GM18498 (cell line): ENCODE results near the gene PKHD1.
A peak's percentile ranks its signal among the peaks of the same experiment; 100 is the strongest.

ENCODE experiments used
- ATAC-seq: cut with Tn5 transposase; IDR thresholded peaks from one replicate; pipeline ENCODE4 v1.9.1; 2021; ENCODE audit warnings: mild to moderate bottlenecking, moderate library complexity; ENCODE audit not compliant: unreplicated experiment

Gene PKHD1

DNA sequence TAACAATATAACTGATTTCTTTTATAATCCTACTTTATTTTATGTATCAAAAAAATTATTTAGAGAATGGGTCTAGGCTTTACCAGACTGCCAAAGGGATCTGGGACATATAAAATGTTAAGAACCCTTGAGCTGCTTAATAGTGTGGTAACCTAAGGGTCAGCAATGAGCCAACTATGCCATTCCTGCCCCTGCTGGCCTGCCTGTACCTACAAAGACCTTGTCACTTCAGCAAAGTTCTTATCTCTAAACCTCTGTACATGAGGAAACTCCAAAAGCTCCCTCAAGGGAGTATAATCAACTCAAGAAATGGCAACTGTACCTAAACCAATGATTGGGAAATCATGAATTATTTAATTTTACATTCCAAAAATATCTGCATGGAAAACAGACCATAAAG, 266.9 kb downstream of the PKHD1 start:
- no peak for ATAC-seq

GRCh38 chr6:51818520-51819022, 268.8 kb downstream of the PKHD1 start:
- ATAC-seq, result no peak

DNA sequence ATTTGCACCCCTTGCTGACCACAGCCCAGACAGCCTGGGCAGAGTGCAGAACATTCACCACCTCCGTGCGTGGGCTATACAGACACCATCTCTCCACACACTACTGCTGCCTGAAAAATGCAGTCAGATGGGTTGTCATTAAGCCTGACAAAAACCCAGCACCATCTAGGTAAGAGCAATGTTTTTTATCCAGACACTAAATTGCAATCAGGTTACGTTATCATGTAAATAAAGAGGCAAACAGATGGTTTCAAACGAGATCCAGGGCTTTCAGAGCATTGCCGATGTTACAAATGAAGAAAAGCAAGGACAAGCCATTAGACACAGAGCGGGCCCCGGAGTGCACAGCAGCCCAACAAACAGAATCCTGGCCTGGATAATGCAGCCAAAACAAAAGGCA, 269.6 kb downstream of the PKHD1 start:
- ATAC-seq, result no peak

DNA sequence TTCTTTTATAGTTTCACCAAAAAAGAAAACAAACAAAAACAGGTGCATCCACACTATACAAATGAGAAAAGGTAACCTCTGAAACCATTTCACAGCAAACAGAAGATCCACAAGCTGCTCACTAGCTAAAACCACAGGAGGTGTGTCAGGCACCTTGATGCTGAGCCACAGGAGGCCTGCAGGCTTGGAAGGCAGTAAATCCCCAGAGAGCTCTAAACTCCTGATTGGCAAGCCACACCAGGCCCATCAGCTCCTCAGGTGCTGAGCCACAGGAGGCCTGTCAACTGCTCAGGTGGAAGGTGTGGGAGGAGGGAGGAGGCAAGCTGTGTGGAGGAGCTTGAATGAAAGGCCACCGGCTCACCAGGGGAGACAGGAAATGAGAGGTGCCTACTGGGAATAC, 273.0 kb downstream of the PKHD1 start:
- peak; percentile 65 for ATAC-seq

DNA sequence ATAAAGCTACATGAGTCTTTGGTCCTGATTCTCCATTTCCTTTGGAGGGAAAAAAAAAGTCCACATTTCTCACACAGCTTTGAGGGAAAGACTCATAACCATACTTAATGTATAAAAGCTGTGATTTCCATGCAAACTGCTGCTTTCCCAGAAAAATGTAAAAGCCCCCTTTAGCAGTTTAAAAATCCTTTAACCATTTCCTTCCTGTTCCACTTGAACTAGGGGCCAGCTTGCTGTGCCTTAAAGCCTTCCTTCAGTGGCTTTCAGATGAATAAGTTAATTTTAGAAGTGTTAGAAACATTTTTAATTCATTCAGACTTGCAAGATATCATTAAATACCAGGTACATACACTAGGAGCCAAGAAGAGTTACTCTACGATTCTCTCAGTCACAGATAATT, 273.5 kb downstream of the PKHD1 start:
- ATAC-seq, result no peak

GRCh38 chr6:51812231-51812630, 275.2 kb downstream of the PKHD1 start:
- ATAC-seq, result no peak

GRCh38 chr6:51805517-51805916, 281.9 kb downstream of the PKHD1 start:
- peak; percentile 94 for ATAC-seq

DNA sequence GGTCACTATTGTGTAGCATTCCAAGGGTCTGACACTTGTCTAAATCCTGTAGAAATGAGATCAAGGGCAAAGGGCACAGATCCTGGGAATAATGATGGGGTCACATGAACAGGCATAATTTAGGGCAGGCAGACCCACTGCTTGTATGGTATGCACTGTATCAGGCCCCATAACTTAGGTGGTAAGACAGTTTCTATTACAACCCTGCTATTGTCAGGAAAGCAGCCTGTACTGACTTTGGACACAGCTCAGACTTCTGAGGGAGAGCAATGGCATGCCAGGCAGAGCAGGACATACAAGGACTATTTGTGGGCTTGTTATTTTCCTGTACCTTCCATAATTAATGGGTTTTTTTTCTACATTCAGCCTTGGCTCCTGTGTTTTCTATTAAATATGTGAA, 286.8 kb downstream of the PKHD1 start:
- no peak for ATAC-seq

DNA sequence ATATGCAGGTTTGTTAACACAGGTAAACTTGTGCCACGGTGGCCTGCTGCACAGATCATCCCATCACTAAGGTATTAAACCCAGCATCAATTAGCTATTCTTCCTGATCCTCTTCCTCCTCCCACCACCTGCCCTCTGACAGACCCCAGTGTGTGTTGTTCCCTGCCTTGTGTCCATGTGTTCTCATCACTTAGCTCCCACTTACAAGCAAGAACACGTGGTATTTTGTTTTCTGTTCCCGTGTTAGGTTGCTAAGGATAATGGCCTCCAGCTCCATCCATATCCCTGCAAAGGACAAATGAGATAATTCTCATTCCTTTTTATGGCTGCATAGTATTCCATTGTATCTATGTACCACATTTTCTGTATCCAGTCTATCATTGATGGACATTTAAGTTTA, 294.0 kb downstream of the PKHD1 start:
- ATAC-seq, result no peak

DNA sequence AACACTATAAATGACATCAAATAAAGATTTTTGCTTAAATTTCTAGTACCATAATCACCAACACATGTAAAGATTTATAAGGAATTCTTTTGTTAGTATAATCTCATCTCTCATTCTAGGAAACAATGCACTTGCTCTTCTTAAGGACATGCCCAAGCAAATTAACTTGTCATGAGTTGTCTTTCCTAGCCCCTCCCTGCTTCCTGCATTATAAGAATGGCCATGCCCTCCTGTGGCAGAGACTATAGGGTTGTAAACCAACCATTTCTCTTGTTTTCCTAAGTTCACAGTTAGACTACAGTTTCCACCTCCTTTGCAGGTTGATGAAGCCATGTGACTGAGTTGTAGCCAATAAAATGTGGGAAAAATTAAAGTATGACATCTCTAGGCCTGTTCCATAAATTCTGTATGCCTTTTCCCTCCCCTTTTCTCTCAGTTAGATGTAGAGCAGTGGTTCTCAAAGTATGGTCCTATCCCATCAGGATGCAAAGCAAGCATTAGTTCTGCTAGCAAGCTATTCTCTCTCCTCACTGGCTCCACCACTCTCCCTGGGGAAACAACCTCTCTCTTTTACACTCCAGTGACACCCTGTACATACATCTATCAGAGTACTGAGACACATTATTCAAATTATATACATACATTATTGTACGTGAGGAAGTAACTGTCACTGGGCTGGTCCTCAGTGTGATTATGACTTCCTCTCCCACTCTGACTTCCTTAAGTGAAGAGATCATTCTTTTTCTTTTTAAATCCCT, 295.0 kb downstream of the PKHD1 start:
- ATAC-seq, result no peak

GRCh38 chr6:51790946-51791345, 296.5 kb downstream of the PKHD1 start:
- no peak for ATAC-seq

DNA sequence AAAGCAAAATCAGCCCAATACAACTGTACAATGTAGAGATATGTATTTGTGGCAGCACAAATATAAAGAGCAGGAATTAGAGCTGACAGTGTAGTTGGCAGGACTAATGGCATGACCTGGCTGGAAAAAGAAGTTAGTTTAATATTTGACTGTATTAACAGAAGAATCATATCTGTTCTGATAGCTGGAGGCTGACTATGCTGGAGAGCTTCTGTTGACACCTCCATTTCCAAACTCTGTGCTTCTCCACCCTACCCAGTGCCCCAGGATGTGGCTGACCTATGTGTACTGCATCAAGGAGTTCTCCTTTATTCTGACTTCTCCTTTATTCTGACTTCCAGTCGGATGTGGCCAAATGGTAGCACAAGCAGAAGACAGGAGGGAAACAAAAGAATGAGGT, 299.3 kb downstream of the PKHD1 start:
- no peak for ATAC-seq

DNA sequence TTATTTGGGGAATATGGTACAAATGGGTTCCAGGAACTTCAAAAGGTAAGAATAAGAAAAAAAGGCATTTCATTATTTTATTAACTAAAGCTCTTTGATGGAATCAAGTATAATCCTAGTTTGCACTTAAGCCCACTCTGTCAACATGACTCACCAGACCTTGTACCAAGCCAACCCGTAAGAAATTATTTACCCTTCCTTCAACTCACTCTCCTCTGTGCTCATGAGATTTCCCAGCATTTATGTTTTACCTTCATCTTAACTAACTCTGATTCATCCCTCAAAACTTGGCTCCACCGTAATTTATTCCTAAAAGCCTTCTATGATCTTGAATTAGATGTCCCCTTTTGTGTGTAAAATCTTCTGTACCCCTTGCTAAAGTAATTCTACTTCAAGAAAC, 308.7 kb downstream of the PKHD1 start:
- ATAC-seq, result no peak

GRCh38 chr6:51777618-51778017, 309.8 kb downstream of the PKHD1 start:
- ATAC-seq, result no peak

DNA sequence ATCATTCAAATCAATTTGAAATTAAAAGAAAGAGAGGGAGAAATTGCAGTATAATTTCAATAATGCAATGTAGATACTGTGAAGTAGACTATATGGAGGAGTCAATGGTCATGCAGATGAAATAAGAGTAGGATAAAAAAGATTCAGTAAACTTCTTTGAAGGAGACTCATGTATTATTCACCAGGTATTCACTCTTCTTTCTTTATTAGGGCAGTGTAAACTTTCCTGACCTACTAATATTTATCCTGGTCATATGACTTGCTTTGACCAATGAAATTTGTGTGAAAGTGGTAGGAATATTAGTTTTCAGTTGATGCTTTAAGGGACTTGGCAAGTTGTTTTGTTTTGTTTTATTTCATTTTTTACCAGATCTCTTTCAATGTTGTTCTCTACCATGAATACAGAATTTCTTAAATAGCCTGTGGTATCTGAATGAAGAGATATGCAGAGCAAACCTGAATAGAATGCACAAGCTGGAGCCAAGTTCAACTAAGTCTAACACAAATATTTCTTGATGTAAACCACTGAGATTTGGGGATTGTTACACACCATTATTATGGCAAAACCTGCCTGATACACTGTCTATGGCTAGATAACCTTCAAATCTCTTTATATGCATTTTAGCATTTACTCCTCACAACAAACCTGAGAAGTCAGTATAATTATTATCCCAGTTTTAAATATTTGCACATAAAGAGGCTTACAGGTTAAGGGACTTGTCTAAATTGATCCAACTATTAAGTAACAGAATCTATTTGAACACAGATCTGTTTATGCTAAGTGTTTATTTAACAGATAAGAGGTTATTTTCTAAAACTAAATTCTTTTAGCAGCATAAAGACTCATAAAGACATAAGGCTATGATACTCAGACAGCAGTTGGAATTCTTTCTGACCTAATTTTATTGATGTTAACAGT, 311.2 kb downstream of the PKHD1 start:
- ATAC-seq, result no peak

DNA sequence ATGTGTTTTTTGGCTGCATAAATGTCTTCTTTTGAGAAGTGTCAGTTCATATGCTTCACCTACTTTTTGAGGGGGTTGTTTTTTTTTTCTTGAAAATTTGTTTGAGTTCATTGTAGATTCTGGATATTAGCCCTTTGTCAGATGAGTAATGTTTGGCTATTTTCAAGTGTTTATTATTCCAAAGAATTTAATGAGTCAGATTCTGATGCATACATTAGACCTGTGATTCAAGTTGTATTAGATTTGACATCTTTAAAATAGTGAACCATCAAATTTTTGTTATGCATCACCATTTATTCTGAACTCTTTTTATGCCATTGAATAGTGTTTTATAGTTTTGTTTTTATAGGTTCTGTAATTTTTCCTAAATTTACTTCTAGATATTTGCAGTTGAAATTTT, 319.3 kb downstream of the PKHD1 start:
- no peak for ATAC-seq

GRCh38 chr6:51765230-51765629, 322.2 kb downstream of the PKHD1 start:
- no peak for ATAC-seq

GRCh38 chr6:51753635-51754034, 333.8 kb downstream of the PKHD1 start:
- ATAC-seq, result peak; percentile 59

GRCh38 chr6:51743999-51744398, 343.4 kb downstream of the PKHD1 start:
- no peak for ATAC-seq

DNA sequence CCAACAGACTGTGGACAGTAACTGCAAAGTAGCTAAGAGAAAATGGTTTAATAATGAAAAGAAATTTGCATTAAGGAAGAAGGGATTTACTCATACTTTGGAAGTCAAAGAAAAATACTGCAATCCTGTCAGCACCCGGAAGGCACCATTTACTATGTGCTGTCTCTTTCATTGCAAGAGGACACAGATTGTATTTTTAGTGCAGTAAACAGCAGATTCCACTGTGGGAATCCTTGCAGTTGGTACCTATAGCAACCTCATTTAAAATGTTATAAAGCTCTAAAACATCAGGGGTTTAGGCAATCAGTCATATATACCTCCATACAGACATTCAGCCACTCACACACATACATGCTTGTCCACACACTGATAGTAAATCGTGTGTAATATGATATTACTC, 346.8 kb downstream of the PKHD1 start:
- ATAC-seq, result no peak

GRCh38 chr6:51738614-51739013, 348.8 kb downstream of the PKHD1 start:
- no peak for ATAC-seq
